ENCODE data around the gene IPPK. TPM values are rescaled to one million over a fixed set of nuclear protein-coding genes. Genes with fewer than 3 reads are reported as not detected.

The IPPK gene
- total RNA-seq, 1 experiment from 2014 or later = 10.6 TPM

- intact Hi-C loops (cut with micrococcal nuclease) = no loop called here
- Histone ChIP-seq H3K4me2 (ENCODE audit: low read length) (no peak overlapping the region), H2AFZ (ENCODE audit: low read length) (no peak overlapping the region), H3K4me1 (ENCODE audit: insufficient read depth, low read length) (no peaks in the 10 kb centered on the region), H3K27me3 (ENCODE audit: low read length) (no peaks in the 10 kb centered on the region), H3K4me3 (ENCODE audit: low read length) (no peak overlapping the region), H3K27ac (ENCODE audit: low read length) (no peak overlapping the region), H4K20me1 (ENCODE audit: low read length) (no peaks in the 10 kb centered on the region), H3K9me3 (ENCODE audit: low read length) (no peaks in the 10 kb centered on the region), H3K79me2 (ENCODE audit: low read length) (no peaks in the 10 kb centered on the region), H3K9ac (ENCODE audit: low read length) (no peak overlapping the region), H3K36me3 (ENCODE audit: low read depth, low read length) (no peaks in the 10 kb centered on the region; the same call in none of the 2 replicates), H3F3A (ENCODE audit: low read length, unreplicated experiment) (no peaks in the 10 kb centered on the region), H3K9me2 (replicated peaks; ENCODE audit: low read length) (no peaks in the 10 kb centered on the region)
- no TSS peak for BruUV-seq (replicated peaks)
- ChIA-PET CTCF (no interaction called here), POLR2A (ENCODE audit: unreplicated experiment) (no interaction called here)
- TF ChIP-seq EZH2 (IDR thresholded peaks at IDR 0.05; ENCODE audit: low read length, unreplicated experiment) = no peak
- TF ChIP-seq CTCF (conservative IDR thresholded peaks at IDR 0.05; ENCODE audit: low read depth, low read length) = no peak
- DNase-seq (no peak), ATAC-seq (no peak)
Observed at GRCh38 chr9:92718086-92719001, 48.4 kb upstream of the IPPK start.

- no peak overlapping the region for H3K9ac ChIP-seq (ENCODE audit: low read length)
- no peaks in the 10 kb centered on the region for H3F3A ChIP-seq (ENCODE audit: low read length, unreplicated experiment)
- H3K27ac ChIP-seq (ENCODE audit: low read length) = no peak overlapping the region
- no peaks in the 10 kb centered on the region for H3K9me2 ChIP-seq (replicated peaks; ENCODE audit: low read length)
- no peaks in the 10 kb centered on the region; the same call in none of the 2 replicates for H3K36me3 ChIP-seq (ENCODE audit: low read depth, low read length)
- no peaks in the 10 kb centered on the region for H4K20me1 ChIP-seq (ENCODE audit: low read length)
- H3K4me2 ChIP-seq (ENCODE audit: low read length) = no peak overlapping the region
- H3K9me3 ChIP-seq (ENCODE audit: low read length) = no peaks in the 10 kb centered on the region
- ATAC-seq = no peak; the same call in 1 of the 2 replicates
- CTCF ChIA-PET = no interaction called here
- TF ChIP-seq EZH2phosphoT487 (IDR thresholded peaks at IDR 0.05; ENCODE audit: borderline replicate concordance, low read length) (no peak), CTCF (conservative IDR thresholded peaks at IDR 0.05; ENCODE audit: low read depth, low read length) (no peak), EZH2 (IDR thresholded peaks at IDR 0.05; ENCODE audit: low read length, unreplicated experiment) (no peak)
- intact Hi-C loops (cut with micrococcal nuclease) = no loop called here
- H3K4me1 ChIP-seq (ENCODE audit: insufficient read depth, low read length) = no peaks in the 10 kb centered on the region
- H2AFZ ChIP-seq (ENCODE audit: low read length) = no peak overlapping the region
- H3K4me3 ChIP-seq (ENCODE audit: low read length) = no peak overlapping the region
- H3K27me3 ChIP-seq (ENCODE audit: low read length) = no peaks in the 10 kb centered on the region
- no peaks in the 10 kb centered on the region for H3K79me2 ChIP-seq (ENCODE audit: low read length)
- POLR2A ChIA-PET (ENCODE audit: unreplicated experiment) = no interaction called here
- BruUV-seq (replicated peaks) = no TSS peak
- DNase-seq = no peak
Observed at GRCh38 chr9:92717201-92718085, 47.5 kb upstream of the IPPK start.
